CD4-positive, alpha-beta T cell treated with Interleukin-10 for 1 hour (primary cell): ENCODE data around the gene PPP1CC.

Experiments used
- DNase-seq: peaks from one replicate; pipeline ENCODE4 v3.0.0-alpha.2; 2020

PPP1CC gene

DNA sequence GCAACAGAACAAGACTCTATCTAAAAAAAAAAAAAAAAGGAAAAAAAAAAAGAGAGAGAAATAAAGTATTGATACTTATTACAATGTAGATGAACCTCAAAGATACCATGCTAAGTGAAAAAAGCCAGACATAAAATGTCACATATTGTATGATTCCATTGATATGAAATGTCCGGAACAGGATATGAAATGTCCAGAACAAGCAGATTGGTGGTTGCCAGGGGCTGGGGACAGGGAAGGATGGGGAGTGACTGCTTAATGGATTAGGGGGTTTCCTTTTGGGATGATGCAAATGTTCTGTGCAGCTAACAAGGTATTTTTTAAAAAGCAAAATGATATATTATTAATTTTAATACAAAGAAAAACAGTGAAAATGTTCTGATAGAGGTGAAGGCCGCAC lies 58.8 kb downstream of the PPP1CC start:
- DNase-seq: no peak

DNA sequence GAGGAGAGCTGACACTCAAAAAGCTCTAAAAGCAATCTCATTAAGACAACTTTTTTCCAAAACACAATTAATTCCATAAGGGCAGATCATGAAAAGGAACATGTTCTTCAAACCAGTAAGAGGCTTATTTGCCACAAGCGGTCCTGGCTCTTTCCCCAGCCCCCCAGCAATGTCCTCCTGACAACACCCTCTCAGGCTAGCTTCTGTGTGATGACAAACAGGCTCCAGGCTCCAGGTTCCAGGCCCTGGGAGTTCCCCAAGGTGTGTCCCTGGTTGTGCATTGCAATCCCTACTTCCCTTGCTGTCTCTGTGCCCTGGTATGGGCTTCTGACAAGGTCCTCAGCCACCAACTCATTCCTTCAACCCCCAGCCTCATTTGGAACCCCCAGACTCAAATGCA lies 62.7 kb downstream of the PPP1CC start:
- no peak for DNase-seq

GRCh38 chr12:110679201-110679600 lies 63.5 kb downstream of the PPP1CC start:
- no peak for DNase-seq

- DNase-seq: no peak
These were observed 64.7 kb downstream of the PPP1CC start for GRCh38 chr12:110677982-110678381.

DNA sequence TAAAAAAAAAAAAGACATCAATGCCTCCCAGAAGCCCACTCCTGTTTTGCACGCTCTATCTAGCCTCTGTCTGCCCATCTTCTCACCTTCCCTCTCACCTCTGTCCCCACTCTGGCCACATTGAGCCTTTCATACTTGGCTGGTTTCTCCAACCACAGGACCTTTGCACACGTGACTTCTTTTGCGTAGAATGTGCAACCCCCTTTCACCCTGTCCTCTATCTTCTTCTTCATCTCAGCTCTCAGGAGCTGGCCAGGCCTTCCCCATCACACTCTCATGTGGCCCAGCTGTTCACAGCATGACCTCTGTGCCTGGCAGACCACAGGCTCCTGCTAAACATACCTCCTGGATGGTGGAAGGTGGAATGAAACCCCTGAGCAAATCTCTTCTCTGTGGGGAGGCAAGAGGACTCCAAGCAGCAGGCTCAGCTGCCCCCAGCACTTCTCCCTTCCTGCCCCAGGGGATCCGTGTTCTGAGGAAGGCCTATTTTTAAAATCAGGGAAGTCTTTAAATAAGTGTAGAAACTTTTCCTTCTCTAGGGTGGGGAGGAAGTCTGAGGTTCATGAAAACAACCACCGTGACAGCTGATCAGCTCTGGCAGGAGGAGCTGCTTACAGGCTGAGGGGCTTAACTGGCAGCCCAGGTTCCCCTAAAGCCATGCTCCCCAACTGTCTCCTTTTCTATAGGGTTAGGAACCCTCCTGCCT lies 65.3 kb downstream of the PPP1CC start:
- no peak for DNase-seq

- no peak for DNase-seq
These were observed 66.5 kb downstream of the PPP1CC start for GRCh38 chr12:110676171-110676570.

DNA sequence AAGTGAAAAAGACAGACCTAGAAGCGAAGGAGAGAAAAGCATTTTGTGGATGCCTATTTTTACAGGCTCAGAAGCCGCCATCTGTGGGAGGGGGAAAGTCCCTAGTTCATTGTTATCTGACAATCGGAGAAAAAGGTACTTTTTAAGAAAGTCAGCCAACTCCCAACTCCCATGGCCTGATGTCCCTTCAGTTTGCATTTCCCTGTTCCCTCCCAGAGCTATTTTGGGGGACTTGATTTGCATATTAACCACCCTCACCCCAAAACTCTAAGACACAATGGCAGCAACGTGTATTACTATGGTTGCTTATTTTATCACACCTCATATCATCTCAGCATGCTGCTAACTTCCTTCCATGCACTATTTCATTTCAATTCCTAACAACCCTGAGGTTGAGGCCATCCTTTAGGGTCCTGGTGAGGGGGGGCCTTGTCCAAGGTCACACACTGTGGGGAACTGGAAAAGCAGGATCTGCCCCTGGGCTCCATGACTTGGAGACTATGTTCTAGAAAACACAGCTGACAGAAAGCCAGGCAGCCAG lies 72.5 kb downstream of the PPP1CC start:
- peak; percentile 20 for DNase-seq
